Suprapubic skin (tissue), 4 donors: ENCODE measurements around the gene ATP2A1. TPM values are rescaled to one million over a fixed set of nuclear protein-coding genes. Genes with fewer than 3 reads are reported as not detected.
"Not testable (repeated sequence)": the region's sequence is repeated elsewhere in the genome, so short reads cannot be mapped to it uniquely, and the experiment has no call there.

ENCODE experiments used
- DNase-seq, 2 donors: peaks; one replicate each; pipeline ENCODE4 v3.0.0-alpha.2; 2019; ENCODE audit warnings: low spot score in 2 of 2
- H3K27ac ChIP-seq: fragments of 200-600 bp; sonication (generic); one replicate; pipeline ENCODE4 v1.5.1; 2019
- H3K27me3 ChIP-seq: fragments of 200-600 bp; sonication (generic); one replicate; pipeline ENCODE4 v1.5.1; 2019
- H3K36me3 ChIP-seq: fragments of 200-600 bp; sonication (generic); one replicate; pipeline ENCODE4 v1.5.1; 2019
- H3K4me1 ChIP-seq: fragments of 200-600 bp; sonication (generic); one replicate; pipeline ENCODE4 v1.5.1; 2019
- H3K4me3 ChIP-seq: fragments of 200-600 bp; sonication (generic); one replicate; pipeline ENCODE4 v1.5.1; 2019; ENCODE audit warnings: mild to moderate bottlenecking
- H3K9me3 ChIP-seq: fragments of 200-600 bp; sonication (generic); one replicate; pipeline ENCODE4 v1.5.1; 2019
- EP300 ChIP-seq: sonication (generic); formaldehyde crosslinking; IDR thresholded peaks from one replicate; pipeline ENCODE4 v1.6.1; 2017; ENCODE audit warnings: antibody characterized with exemption
- POLR2A ChIP-seq, 2 donors: fragments of 450-650 bp; IDR thresholded peaks; one replicate each; pipeline ENCODE4 v1.6.1; 2017; ENCODE audit warnings: antibody characterized with exemption in 2 of 2, mild to moderate bottlenecking in 2 of 2, moderate library complexity in 2 of 2
- POLR2AphosphoS5 ChIP-seq, 3 donors: sonication (generic); formaldehyde crosslinking; IDR thresholded peaks; one replicate each; pipeline ENCODE4 v1.6.1; 2017; ENCODE audit warnings: antibody characterized with exemption in 3 of 3
- WGBS: methylation state at CpG from one replicate; pipeline ENCODE4 v1.1.5; 2018; 5-methylcytosine and 5-hydroxymethylcytosine counted together
- total RNA-seq, 4 donors: library from RNA; depleted of rRNA; stranded (reverse); fragments of >200 nt; gene quantifications; one replicate each; pipeline ENCODE4 v1.1.0, GENCODE V29; 2016
- TF ChIP-seq, protein P1 (sequence below), 2 donors: fragments of 200-600 bp in 1 of 2; fragments of 450-650 bp in 1 of 2; sonication (generic) in 1 of 2; IDR thresholded peaks; one replicate each; pipeline ENCODE4 v1.5.1; 2016 to 2019; ENCODE audit warnings: antibody characterized with exemption in 2 of 2, mild to moderate bottlenecking in 1 of 2, moderate library complexity in 1 of 2

The ATP2A1 gene
- total RNA-seq, 4 donors from 2014 or later: 0.34 to 0.72 TPM; not detected in 2

DNA sequence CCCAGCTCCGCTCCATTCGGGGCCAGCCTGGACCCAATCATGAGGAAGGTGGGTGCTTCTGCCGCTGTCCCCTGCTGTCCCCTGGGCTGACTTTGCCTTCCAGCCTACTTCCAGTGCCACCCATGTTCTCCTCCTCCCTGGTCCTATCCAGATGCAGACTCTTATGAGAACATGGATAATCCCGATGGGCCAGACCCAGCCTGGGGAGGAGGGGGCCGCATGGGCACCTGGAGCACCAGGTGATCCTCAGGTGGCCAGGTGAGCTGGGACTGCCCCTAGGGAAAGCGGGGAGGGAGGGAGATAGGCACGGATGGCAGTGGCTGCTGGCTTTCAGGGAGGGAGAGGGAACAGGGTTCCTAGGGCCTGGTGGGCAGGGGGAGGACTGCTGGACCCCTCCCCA lies 60.4 kb downstream of the ATP2A1 start:
- no peaks in the 10 kb centered on the region for H3K36me3 ChIP-seq
- no peaks in the 10 kb centered on the region for H3K27me3 ChIP-seq
- no peak overlapping the region for H3K27ac ChIP-seq
- no peaks in the 10 kb centered on the region for H3K9me3 ChIP-seq
- H3K4me3 ChIP-seq: no peak overlapping the region
- peaks cover 3% of the 10 kb centered on the region for H3K4me1 ChIP-seq
- no peak for DNase-seq
- TF ChIP-seq, protein P1, sequence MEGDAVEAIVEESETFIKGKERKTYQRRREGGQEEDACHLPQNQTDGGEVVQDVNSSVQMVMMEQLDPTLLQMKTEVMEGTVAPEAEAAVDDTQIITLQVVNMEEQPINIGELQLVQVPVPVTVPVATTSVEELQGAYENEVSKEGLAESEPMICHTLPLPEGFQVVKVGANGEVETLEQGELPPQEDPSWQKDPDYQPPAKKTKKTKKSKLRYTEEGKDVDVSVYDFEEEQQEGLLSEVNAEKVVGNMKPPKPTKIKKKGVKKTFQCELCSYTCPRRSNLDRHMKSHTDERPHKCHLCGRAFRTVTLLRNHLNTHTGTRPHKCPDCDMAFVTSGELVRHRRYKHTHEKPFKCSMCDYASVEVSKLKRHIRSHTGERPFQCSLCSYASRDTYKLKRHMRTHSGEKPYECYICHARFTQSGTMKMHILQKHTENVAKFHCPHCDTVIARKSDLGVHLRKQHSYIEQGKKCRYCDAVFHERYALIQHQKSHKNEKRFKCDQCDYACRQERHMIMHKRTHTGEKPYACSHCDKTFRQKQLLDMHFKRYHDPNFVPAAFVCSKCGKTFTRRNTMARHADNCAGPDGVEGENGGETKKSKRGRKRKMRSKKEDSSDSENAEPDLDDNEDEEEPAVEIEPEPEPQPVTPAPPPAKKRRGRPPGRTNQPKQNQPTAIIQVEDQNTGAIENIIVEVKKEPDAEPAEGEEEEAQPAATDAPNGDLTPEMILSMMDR (IDR thresholded peaks at IDR 0.05): no peak
- TF ChIP-seq EP300 (no peak), POLR2AphosphoS5 (IDR thresholded peaks at IDR 0.05) (no peak), POLR2A (IDR thresholded peaks at IDR 0.05) (no peak)
- WGBS: 80% methylated on average over 7 of the region's 7 CpGs

DNA sequence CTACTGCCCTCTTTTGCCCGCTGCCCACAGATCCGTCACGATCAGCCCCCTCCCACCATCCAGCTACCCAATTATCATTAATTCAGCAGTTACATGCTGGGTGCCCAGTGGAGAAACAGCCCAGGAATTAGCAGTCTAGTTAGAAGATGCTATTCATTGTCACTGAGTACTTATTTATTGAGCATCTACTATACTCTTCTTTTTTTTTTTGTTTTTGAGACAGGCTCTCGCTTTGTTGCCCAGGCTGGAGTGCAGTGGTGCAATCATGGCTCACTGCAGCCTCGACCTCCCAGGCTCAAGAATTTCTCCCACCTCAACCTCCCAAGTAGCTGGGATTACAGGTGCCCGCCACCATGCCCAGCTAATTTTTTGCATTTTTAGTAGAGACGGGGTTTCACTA lies 61.5 kb downstream of the ATP2A1 start:
- WGBS: 89% methylated on average over 7 of the region's 7 CpGs
- H3K9me3 ChIP-seq, H3K4me3 ChIP-seq, H3K27ac ChIP-seq, H3K4me1 ChIP-seq, H3K27me3 ChIP-seq, DNase-seq, H3K36me3 ChIP-seq: not testable (repeated sequence)

DNA sequence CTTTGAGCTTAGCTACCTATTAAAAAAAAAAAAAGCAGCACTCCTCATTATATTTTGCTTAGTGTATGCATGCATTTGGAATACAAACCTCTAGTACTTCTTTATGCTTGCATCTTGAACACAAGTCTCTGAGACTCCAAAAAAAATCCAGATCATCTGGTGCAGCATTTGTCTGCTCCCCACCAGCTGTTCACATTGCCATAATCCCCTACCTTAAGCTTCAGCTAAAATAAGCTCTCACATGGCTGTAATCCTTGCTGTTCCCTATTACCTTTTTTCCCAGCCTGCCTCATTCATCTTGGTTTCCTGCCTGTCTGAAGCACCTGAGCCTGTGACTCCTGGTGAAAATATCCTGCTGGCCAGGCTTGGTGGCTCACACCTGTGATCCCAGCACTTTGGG lies 65.0 kb downstream of the ATP2A1 start:
- Histone ChIP-seq H3K27me3 (no peaks in the 10 kb centered on the region), H3K4me1 (peaks cover 10% of the 10 kb centered on the region), H3K36me3 (no peaks in the 10 kb centered on the region), H3K9me3 (no peaks in the 10 kb centered on the region), H3K27ac (no peak overlapping the region), H3K4me3 (no peak overlapping the region)
- no peak for DNase-seq
- TF ChIP-seq EP300 (no peak), POLR2AphosphoS5 (IDR thresholded peaks at IDR 0.05) (no peak), POLR2A (IDR thresholded peaks at IDR 0.05) (no peak)
- TF ChIP-seq, protein P1 (IDR thresholded peaks at IDR 0.05): no peak

DNA sequence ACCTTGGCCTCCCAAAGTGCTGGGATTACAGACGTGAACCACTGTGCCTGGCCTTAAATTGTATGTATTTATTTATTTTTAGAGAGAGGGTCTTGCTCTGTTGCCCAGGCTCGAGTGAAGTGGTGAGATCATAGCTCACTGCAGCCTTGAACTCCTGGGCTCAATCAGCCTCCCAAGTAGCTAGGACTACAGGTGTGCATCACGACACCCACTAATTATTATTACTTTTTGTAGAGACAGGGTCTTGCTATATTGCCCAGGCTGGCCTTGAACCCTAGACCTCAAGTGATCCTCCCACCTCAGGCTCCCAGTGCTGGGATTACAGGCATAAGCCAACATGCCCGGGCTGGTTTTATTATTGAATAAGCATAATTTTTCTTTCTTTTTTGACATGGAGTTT lies 68.4 kb downstream of the ATP2A1 start:
- DNase-seq: no peak
- TF ChIP-seq POLR2A (IDR thresholded peaks at IDR 0.05): no peak
- TF ChIP-seq, protein P1 (IDR thresholded peaks at IDR 0.05): no peak
- no peak for TF ChIP-seq EP300
- no peak for TF ChIP-seq POLR2AphosphoS5 (IDR thresholded peaks at IDR 0.05)
- no peaks in the 10 kb centered on the region for H3K27me3 ChIP-seq
- H3K27ac ChIP-seq: no peak overlapping the region
- no peak overlapping the region for H3K4me3 ChIP-seq
- H3K4me1 ChIP-seq: peaks cover 20% of the 10 kb centered on the region
- WGBS: 72% methylated on average over 4 of the region's 4 CpGs
- no peaks in the 10 kb centered on the region for H3K36me3 ChIP-seq
- no peaks in the 10 kb centered on the region for H3K9me3 ChIP-seq

DNA sequence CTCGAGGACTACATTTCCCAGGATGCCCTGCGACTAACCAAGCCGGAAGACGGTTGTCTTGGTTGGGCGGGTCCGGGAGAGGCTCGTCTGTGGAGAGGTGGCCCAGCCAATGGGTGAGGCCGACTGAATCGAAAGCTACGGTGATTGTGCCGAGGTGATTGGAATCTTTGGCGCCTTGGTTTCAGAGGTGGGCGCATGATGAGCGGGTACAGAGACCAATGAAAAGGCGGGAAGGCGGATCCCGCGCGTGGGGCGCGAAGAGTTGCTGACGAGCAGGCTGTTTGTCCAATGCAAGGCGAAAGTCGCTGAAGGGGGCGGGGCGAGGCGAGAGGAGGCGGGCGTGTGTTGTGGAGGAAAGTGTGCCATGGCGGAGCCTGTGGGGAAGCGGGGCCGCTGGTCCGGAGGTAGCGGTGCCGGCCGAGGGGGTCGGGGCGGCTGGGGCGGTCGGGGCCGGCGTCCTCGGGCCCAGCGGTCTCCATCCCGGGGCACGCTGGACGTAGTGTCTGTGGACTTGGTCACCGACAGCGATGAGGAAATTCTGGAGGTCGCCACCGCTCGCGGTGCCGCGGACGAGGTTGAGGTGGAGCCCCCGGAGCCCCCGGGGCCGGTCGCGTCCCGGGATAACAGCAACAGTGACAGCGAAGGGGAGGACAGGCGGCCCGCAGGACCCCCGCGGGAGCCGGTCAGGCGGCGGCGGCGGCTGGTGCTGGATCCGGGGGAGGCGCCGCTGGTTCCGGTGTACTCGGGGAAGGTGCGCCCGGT lies 72.5 kb downstream of the ATP2A1 start, which contains the start of gene NFATC2IP:
Gene NFATC2IP (plus strand): TSS at position 290 of the 762 bp plus-strand sequence. CDS start 75 bp downstream, at position 365.
- TF ChIP-seq EP300: no peak
- TF ChIP-seq POLR2AphosphoS5 (IDR thresholded peaks at IDR 0.05): peak in 2 of 3 donors; percentile 14 to 88
- no peak for TF ChIP-seq POLR2A (IDR thresholded peaks at IDR 0.05)
- TF ChIP-seq, protein P1 (IDR thresholded peaks at IDR 0.05): no peak
- H3K27me3 ChIP-seq: no peaks in the 10 kb centered on the region
- peak within 1 kb of the TSS; percentile 84 for H3K27ac ChIP-seq
- peak within 1 kb of the TSS; percentile 97 for H3K4me3 ChIP-seq
- under 1% methylated on average over 44 of the region's 79 CpGs for WGBS
- H3K4me1 ChIP-seq: peaks cover 19% of the 10 kb centered on the region
- DNase-seq: peak; percentile 100
- H3K9me3 ChIP-seq: no peaks in the 10 kb centered on the region
- H3K36me3 ChIP-seq: peaks cover 27% of the 10 kb centered on the region
